GM19455 (cell line): Measurements from ENCODE around the gene PDE4B.
"Not testable (repeated sequence)": the region's sequence is repeated elsewhere in the genome, so short reads cannot be mapped to it uniquely, and the experiment has no call there.

ENCODE experiments used
- ATAC-seq: cut with Tn5 transposase; IDR thresholded peaks from one replicate; pipeline ENCODE4 v1.9.1; 2021; ENCODE audit not compliant: unreplicated experiment

Gene PDE4B

GRCh38 chr1:66112744-66113400 is 320.2 kb downstream of the PDE4B start:
- no peak for ATAC-seq

- no peak for ATAC-seq
Observed at GRCh38 chr1:66119148-66119547, 326.5 kb downstream of the PDE4B start.

- ATAC-seq, result no peak
Observed at GRCh38 chr1:66124670-66125069, 332.0 kb downstream of the PDE4B start.

GRCh38 chr1:66128641-66129040 is 335.9 kb downstream of the PDE4B start:
- ATAC-seq, result not testable (repeated sequence)

- ATAC-seq, result no peak
Observed at GRCh38 chr1:66132324-66132723, 339.6 kb downstream of the PDE4B start.

- no peak for ATAC-seq
Observed at GRCh38 chr1:66134004-66134403, 341.3 kb downstream of the PDE4B start.

- no peak for ATAC-seq
Observed at GRCh38 chr1:66135161-66135560, 342.5 kb downstream of the PDE4B start.

- ATAC-seq, result not testable (repeated sequence)
Observed at GRCh38 chr1:66136423-66136822, 343.7 kb downstream of the PDE4B start.

- ATAC-seq, result no peak
Observed at GRCh38 chr1:66137235-66137634, 344.5 kb downstream of the PDE4B start.

- ATAC-seq, result no peak
Observed at GRCh38 chr1:66138613-66139012, 345.9 kb downstream of the PDE4B start.

GRCh38 chr1:66140072-66140471 is 347.4 kb downstream of the PDE4B start:
- ATAC-seq, result no peak

- no peak for ATAC-seq
Observed at GRCh38 chr1:66143651-66144050, 351.0 kb downstream of the PDE4B start.

- no peak for ATAC-seq
Observed at GRCh38 chr1:66147226-66147835, 354.6 kb downstream of the PDE4B start.

- no peak for ATAC-seq
Observed at GRCh38 chr1:66152034-66152433, 359.3 kb downstream of the PDE4B start.

GRCh38 chr1:66154394-66154793 is 361.7 kb downstream of the PDE4B start:
- ATAC-seq, result no peak

- ATAC-seq, result no peak
Observed at GRCh38 chr1:66156144-66156543, 363.4 kb downstream of the PDE4B start.

GRCh38 chr1:66159800-66160199 is 367.1 kb downstream of the PDE4B start:
- no peak for ATAC-seq

- ATAC-seq, result no peak
Observed at GRCh38 chr1:66160719-66161118, 368.0 kb downstream of the PDE4B start.

- ATAC-seq, result no peak
Observed at GRCh38 chr1:66166753-66167152, 374.1 kb downstream of the PDE4B start.

- ATAC-seq, result no peak
Observed at GRCh38 chr1:66167267-66167666, 374.6 kb downstream of the PDE4B start.

- ATAC-seq, result no peak
Observed at GRCh38 chr1:66168467-66168887, 375.8 kb downstream of the PDE4B start.

- ATAC-seq, result no peak
Observed at GRCh38 chr1:66168948-66169671, 376.4 kb downstream of the PDE4B start.
